Measurements from ENCODE around the gene ATP1A3. TPM values are rescaled to one million over a fixed set of nuclear protein-coding genes. Genes with fewer than 3 reads are reported as not detected.

Gene ATP1A3
- total RNA-seq, 1 experiment from 2014 or later, result 34.7 TPM

DNA sequence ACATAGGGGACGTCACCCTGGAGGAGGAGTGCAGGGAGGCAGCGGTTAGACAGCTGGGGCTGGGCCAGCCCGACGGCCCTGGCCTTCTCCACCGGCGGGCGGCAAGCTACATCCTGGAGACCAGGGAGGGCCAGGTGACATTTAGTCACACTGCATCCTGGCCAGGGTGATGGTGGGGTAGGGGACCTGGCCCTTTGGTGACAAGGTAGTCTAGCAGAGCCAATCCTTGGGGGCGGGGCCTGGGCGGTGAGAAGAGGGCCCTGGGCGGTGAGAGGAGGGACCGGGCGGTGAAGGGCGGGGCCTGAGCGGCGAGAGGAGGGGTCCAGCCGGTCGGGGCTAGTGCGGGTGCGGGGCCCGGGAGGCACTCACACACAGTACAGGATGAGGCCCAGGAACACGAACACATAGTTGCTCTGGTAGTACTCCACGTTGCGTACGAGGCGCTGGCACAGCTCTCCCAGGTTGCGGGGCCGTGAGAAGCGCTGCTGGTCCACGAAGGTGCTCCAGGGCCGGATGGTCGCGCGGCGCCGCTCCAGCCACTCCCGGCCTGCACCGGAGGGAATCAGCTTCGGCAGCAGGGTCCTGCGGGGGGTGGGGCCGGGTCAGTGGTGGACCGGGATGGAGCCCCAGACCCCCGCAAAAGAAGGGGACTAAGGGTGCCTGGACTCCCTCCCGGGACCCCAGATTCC lies 35.5 kb downstream of the ATP1A3 start:
- peaks cover 24 to 38% of the 10 kb centered on the region in 2 experiments for H3K4me1 ChIP-seq (ENCODE audit: control insufficient read depth in 1 of 2, insufficient read depth in 2 of 2, low read length in 2 of 2)
- TF ChIP-seq ZFX (IDR thresholded peaks at IDR 0.05), result peak; percentile 52; the same call in 1 of the 2 replicates
- TF ChIP-seq, protein P1, sequence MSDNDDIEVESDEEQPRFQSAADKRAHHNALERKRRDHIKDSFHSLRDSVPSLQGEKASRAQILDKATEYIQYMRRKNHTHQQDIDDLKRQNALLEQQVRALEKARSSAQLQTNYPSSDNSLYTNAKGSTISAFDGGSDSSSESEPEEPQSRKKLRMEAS (IDR thresholded peaks at IDR 0.05), result no peak
- TF ChIP-seq, protein P2, sequence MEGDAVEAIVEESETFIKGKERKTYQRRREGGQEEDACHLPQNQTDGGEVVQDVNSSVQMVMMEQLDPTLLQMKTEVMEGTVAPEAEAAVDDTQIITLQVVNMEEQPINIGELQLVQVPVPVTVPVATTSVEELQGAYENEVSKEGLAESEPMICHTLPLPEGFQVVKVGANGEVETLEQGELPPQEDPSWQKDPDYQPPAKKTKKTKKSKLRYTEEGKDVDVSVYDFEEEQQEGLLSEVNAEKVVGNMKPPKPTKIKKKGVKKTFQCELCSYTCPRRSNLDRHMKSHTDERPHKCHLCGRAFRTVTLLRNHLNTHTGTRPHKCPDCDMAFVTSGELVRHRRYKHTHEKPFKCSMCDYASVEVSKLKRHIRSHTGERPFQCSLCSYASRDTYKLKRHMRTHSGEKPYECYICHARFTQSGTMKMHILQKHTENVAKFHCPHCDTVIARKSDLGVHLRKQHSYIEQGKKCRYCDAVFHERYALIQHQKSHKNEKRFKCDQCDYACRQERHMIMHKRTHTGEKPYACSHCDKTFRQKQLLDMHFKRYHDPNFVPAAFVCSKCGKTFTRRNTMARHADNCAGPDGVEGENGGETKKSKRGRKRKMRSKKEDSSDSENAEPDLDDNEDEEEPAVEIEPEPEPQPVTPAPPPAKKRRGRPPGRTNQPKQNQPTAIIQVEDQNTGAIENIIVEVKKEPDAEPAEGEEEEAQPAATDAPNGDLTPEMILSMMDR (IDR thresholded peaks at IDR 0.05 in 2 of 3, conservative IDR thresholded peaks at IDR 0.05 in 1 of 3; ENCODE audit: borderline replicate concordance in 1 of 3, insufficient read depth in 1 of 3, low read depth in 2 of 3, low read length in 2 of 3), result no peak
- TF ChIP-seq TCF7L2 (IDR thresholded peaks at IDR 0.05; ENCODE audit: borderline replicate concordance, extremely low read depth, insufficient read depth, insufficient read length), result no peak
- no peak for TF ChIP-seq ELF1 (IDR thresholded peaks at IDR 0.05; ENCODE audit: borderline replicate concordance, low read depth)
- no peak for TF ChIP-seq ZNF274 (IDR thresholded peaks at IDR 0.05; ENCODE audit: low read depth, low read length)
- TF ChIP-seq FOSL1 (IDR thresholded peaks at IDR 0.05; ENCODE audit: low read depth), result no peak
- TF ChIP-seq EZH2phosphoT487 (IDR thresholded peaks at IDR 0.05; ENCODE audit: borderline replicate concordance), result no peak
- peak; percentile 44; the same call in 1 of the 2 replicates for TF ChIP-seq POLR2AphosphoS5 (IDR thresholded peaks at IDR 0.05; ENCODE audit: low read depth, low read length)
- TF ChIP-seq CBX3 (IDR thresholded peaks at IDR 0.05; ENCODE audit: low read depth), result no peak
- TF ChIP-seq POLR2A (IDR thresholded peaks at IDR 0.05; ENCODE audit: borderline replicate concordance, extremely low read depth, insufficient read depth, insufficient read length), result peak; percentile 23
- TF ChIP-seq, protein P3, sequence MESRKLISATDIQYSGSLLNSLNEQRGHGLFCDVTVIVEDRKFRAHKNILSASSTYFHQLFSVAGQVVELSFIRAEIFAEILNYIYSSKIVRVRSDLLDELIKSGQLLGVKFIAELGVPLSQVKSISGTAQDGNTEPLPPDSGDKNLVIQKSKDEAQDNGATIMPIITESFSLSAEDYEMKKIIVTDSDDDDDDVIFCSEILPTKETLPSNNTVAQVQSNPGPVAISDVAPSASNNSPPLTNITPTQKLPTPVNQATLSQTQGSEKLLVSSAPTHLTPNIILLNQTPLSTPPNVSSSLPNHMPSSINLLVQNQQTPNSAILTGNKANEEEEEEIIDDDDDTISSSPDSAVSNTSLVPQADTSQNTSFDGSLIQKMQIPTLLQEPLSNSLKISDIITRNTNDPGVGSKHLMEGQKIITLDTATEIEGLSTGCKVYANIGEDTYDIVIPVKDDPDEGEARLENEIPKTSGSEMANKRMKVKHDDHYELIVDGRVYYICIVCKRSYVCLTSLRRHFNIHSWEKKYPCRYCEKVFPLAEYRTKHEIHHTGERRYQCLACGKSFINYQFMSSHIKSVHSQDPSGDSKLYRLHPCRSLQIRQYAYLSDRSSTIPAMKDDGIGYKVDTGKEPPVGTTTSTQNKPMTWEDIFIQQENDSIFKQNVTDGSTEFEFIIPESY (IDR thresholded peaks at IDR 0.05; ENCODE audit: extremely low read depth, insufficient replicate concordance, low read length), result no peak
- TF ChIP-seq EZH2 (IDR thresholded peaks at IDR 0.05), result no peak
- TF ChIP-seq, protein P4, sequence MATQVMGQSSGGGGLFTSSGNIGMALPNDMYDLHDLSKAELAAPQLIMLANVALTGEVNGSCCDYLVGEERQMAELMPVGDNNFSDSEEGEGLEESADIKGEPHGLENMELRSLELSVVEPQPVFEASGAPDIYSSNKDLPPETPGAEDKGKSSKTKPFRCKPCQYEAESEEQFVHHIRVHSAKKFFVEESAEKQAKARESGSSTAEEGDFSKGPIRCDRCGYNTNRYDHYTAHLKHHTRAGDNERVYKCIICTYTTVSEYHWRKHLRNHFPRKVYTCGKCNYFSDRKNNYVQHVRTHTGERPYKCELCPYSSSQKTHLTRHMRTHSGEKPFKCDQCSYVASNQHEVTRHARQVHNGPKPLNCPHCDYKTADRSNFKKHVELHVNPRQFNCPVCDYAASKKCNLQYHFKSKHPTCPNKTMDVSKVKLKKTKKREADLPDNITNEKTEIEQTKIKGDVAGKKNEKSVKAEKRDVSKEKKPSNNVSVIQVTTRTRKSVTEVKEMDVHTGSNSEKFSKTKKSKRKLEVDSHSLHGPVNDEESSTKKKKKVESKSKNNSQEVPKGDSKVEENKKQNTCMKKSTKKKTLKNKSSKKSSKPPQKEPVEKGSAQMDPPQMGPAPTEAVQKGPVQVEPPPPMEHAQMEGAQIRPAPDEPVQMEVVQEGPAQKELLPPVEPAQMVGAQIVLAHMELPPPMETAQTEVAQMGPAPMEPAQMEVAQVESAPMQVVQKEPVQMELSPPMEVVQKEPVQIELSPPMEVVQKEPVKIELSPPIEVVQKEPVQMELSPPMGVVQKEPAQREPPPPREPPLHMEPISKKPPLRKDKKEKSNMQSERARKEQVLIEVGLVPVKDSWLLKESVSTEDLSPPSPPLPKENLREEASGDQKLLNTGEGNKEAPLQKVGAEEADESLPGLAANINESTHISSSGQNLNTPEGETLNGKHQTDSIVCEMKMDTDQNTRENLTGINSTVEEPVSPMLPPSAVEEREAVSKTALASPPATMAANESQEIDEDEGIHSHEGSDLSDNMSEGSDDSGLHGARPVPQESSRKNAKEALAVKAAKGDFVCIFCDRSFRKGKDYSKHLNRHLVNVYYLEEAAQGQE (IDR thresholded peaks at IDR 0.05; ENCODE audit: low read depth), result no peak
- TF ChIP-seq JUND (IDR thresholded peaks at IDR 0.05), result no peak
- POLR2A ChIA-PET, result interaction anchor here (0.9 to 2.3 kb wide), 5 partner anchors 71 to 323 kb away, joined by 3 to 18 read pairs (median 3); partner anchors contain the start of gene RPS19
- H3K27ac ChIP-seq (ENCODE audit: low read depth, low read length), result peak overlapping the region; percentile 72
- H3K9me3 ChIP-seq (ENCODE audit: control insufficient read depth in 1 of 2, insufficient read depth in 1 of 2, low read depth in 1 of 2, low read length in 2 of 2), result no peaks in the 10 kb centered on the region
- no peaks in the 10 kb centered on the region for H4K20me1 ChIP-seq (ENCODE audit: insufficient read depth)
- RAD21 ChIA-PET (ENCODE audit: low non-redundant PET in 1 of 2, low total read pairs in 2 of 2, uncharacterized antibody in 2 of 2, unreplicated experiment in 2 of 2), result interaction anchor here in 1 of 2 experiments (1.3 to 1.5 kb wide), 2 partner anchors 85 to 99 kb away, joined by 3 to 4 read pairs; partner anchors contain the start of gene RPS19
- H3K9ac ChIP-seq (ENCODE audit: low read length), result peak overlapping the region; percentile 84
- H3K9me2 ChIP-seq (ENCODE audit: insufficient read depth), result no peaks in the 10 kb centered on the region
- H3K36me3 ChIP-seq (ENCODE audit: control insufficient read depth in 1 of 2, insufficient read depth in 2 of 2, low read length in 2 of 2), result no peaks in the 10 kb centered on the region
- H3K4me3 ChIP-seq (replicated peaks in 1 of 2; ENCODE audit: low read depth in 1 of 2, low read length in 2 of 2), result peak overlapping the region; percentile 82 to 87
- peak overlapping the region; percentile 100 for H3K4me2 ChIP-seq (ENCODE audit: low read length)
- ATAC-seq (peak; percentile 79), DNase-seq (ENCODE audit: low read depth, low spot score) (peak; percentile 40)
- no peaks in the 10 kb centered on the region for H3K79me2 ChIP-seq (ENCODE audit: insufficient read depth, low read length)
- no peaks in the 10 kb centered on the region for H3K27me3 ChIP-seq (ENCODE audit: insufficient read depth, low read length)
- CTCF ChIA-PET, result interaction anchor here (0.6 to 3.5 kb wide), 12 partner anchors 8 to 167 kb away, joined by 3 to 16 read pairs (median 4); partner anchors contain the start of gene ZNF574
- peak overlapping the region; percentile 70 for H2AFZ ChIP-seq (ENCODE audit: low read depth, low read length, poor library complexity, severe bottlenecking)
- BruUV-seq (replicated peaks), result no TSS peak
- intact Hi-C loops (cut with micrococcal nuclease), result loop anchor here (1.0 to 10.0 kb wide), 4 partner anchors 74 to 254 kb away; partner anchors contain the start of gene CEACAM5
